ENCODE data around the gene CFAP99. TPM values are rescaled to one million over a fixed set of nuclear protein-coding genes. Genes with fewer than 3 reads are reported as not detected.

Gene CFAP99
- polyA plus RNA-seq, 1 donor (not counting 4 experiments of a cell fraction or from before 2014, with no cell fraction given): not detected

GRCh38 chr4:2511645-2512131, 92.9 kb downstream of the CFAP99 start:
- no peak overlapping the region for H3K4me3 ChIP-seq (ENCODE audit: control insufficient read depth in 2 of 3, extremely low read depth in 1 of 3, insufficient read depth in 2 of 3, low read depth in 1 of 3, low read length in 3 of 3)
- FAIRE-seq: no peak
- no peak for DNase-seq (ENCODE audit: low read depth, low spot score)
- dilution Hi-C loops (cut with MboI; ENCODE audit: extremely low pct_ligation_motif_present, low sequenced_read_pairs): no loop called here
- no peaks in the 10 kb centered on the region for H3K4me1 ChIP-seq (ENCODE audit: control insufficient read depth, extremely low read depth, insufficient read depth, low read length)
- no peaks in the 10 kb centered on the region for H3K9me1 ChIP-seq (ENCODE audit: control insufficient read depth, extremely low read depth, insufficient read depth, low read length)
- peaks cover 20% of the 10 kb centered on the region for H3K79me2 ChIP-seq (ENCODE audit: control insufficient read depth, insufficient read depth, low read length)
- H3K9ac ChIP-seq (ENCODE audit: control insufficient read depth, extremely low read depth, insufficient read depth, low read length): no peak overlapping the region
- peaks cover 42 to 50% of the 10 kb centered on the region in 2 experiments for H3K36me3 ChIP-seq (ENCODE audit: control insufficient read depth in 2 of 2, extremely low read depth in 1 of 2, insufficient read depth in 2 of 2, low read length in 2 of 2)
- no peak overlapping the region for H3K4me2 ChIP-seq (ENCODE audit: control insufficient read depth, extremely low read depth, insufficient read depth, low read depth, low read length)
- no peaks in the 10 kb centered on the region for H3K27me3 ChIP-seq (ENCODE audit: control insufficient read depth, extremely low read depth, insufficient read depth, low read length)
- peaks cover 3% of the 10 kb centered on the region for H4K20me1 ChIP-seq (ENCODE audit: control insufficient read depth, extremely low read depth, insufficient read depth, low read length)
- no peak overlapping the region for H3K27ac ChIP-seq (ENCODE audit: control insufficient read depth, insufficient read depth, low read length)
- TF ChIP-seq CTCF (optimal IDR thresholded peaks at IDR 0.05 in 1 of 3, IDR thresholded peaks at IDR 0.05 in 1 of 3, conservative IDR thresholded peaks at IDR 0.05 in 1 of 3; ENCODE audit: extremely low read depth in 1 of 3, insufficient read depth in 2 of 3, low read length in 3 of 3) (no peak), EZH2 (IDR thresholded peaks at IDR 0.05; ENCODE audit: low read length) (no peak)
- no peak overlapping the region for H2AFZ ChIP-seq (ENCODE audit: control insufficient read depth, low read length)
- no peaks in the 10 kb centered on the region for H3K9me3 ChIP-seq (ENCODE audit: control insufficient read depth, low read depth, low read length)

Other genes with a start within 250 kb of the CFAP99 start
- gene HAUS3, start 176.8 kb upstream of the CFAP99 start, polyA plus RNA-seq: 4.8 to 11.1 TPM (median 6.0 TPM) in 3 replicates
- 0.45 to 1.4 TPM (median 1.3 TPM) in 3 replicates for gene POLN, start 176.8 kb upstream of the CFAP99 start, polyA plus RNA-seq
- gene MXD4, start 156.8 kb upstream of the CFAP99 start, polyA plus RNA-seq: 21.1 to 43.6 TPM (median 26.0 TPM) in 3 replicates
- 0.16 to 0.72 TPM (median 0.33 TPM) in 3 replicates for gene ZFYVE28, start 310 bp upstream of the CFAP99 start, polyA plus RNA-seq
- 55.6 to 78.3 TPM (median 63.6 TPM) in 3 replicates for gene RNF4, start 50.2 kb downstream of the CFAP99 start, polyA plus RNA-seq
- gene FAM193A, start 117.7 kb downstream of the CFAP99 start, polyA plus RNA-seq: 2.7 to 5.4 TPM (median 3.6 TPM) in 3 replicates

Data from keratinocyte (primary cell).